Measurements from ENCODE around the gene CNTNAP5.

- TF ChIP-seq POLR2AphosphoS5 (IDR thresholded peaks at IDR 0.05; ENCODE audit: borderline replicate concordance, low read depth, low read length) (no peak), EZH2 (IDR thresholded peaks at IDR 0.05) (no peak), FOXP2 (optimal IDR thresholded peaks at IDR 0.05; ENCODE audit: control extremely low read depth, extremely low read length, insufficient read depth) (no peak)
These were observed 302.2 kb downstream of the CNTNAP5 start for GRCh38 chr2:124327303-124327702.
